ENCODE results near the gene LMBR1.
"Not testable (repeated sequence)": the region's sequence is repeated elsewhere in the genome, so short reads cannot be mapped to it uniquely, and the experiment has no call there.

DNA sequence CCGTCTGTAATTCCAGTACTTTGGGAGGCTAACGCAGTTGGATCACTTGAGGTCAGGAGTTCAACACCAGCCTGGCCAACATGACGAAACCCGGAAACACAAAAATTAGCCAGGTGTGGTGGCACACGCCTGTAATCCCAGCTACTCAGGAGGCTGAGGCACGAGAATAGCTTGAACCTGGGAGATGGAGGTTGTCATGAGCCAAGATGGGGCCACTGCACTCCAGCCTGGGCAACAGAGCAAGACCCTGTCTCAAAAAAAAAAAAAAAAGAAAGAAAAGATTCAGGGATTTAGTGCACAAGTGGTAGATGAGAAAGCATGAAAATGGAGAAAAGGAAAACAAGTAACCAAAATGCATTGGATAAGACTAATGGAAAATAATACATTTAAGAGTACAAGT lies 49.4 kb downstream of the LMBR1 start:
- not testable (repeated sequence) for TF ChIP-seq POLR2A (IDR thresholded peaks at IDR 0.05; ENCODE audit: low read depth); POLR2AphosphoS5 (IDR thresholded peaks at IDR 0.05)
- TF ChIP-seq, protein P1, sequence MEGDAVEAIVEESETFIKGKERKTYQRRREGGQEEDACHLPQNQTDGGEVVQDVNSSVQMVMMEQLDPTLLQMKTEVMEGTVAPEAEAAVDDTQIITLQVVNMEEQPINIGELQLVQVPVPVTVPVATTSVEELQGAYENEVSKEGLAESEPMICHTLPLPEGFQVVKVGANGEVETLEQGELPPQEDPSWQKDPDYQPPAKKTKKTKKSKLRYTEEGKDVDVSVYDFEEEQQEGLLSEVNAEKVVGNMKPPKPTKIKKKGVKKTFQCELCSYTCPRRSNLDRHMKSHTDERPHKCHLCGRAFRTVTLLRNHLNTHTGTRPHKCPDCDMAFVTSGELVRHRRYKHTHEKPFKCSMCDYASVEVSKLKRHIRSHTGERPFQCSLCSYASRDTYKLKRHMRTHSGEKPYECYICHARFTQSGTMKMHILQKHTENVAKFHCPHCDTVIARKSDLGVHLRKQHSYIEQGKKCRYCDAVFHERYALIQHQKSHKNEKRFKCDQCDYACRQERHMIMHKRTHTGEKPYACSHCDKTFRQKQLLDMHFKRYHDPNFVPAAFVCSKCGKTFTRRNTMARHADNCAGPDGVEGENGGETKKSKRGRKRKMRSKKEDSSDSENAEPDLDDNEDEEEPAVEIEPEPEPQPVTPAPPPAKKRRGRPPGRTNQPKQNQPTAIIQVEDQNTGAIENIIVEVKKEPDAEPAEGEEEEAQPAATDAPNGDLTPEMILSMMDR (IDR thresholded peaks at IDR 0.05), result not testable (repeated sequence)
